HG03469 (cell line): ENCODE measurements around the gene ANGPT4.
"Not testable (repeated sequence)": the region's sequence is repeated elsewhere in the genome, so short reads cannot be mapped to it uniquely, and the experiment has no call there.

ENCODE experiments used
- ATAC-seq: cut with Tn5 transposase; IDR thresholded peaks from one replicate; pipeline ENCODE4 v1.9.1; 2021; ENCODE audit warnings: mild to moderate bottlenecking, moderate library complexity, moderate number of reproducible peaks; ENCODE audit not compliant: unreplicated experiment

Gene ANGPT4

GRCh38 chr20:877814-878213, 38.3 kb downstream of the ANGPT4 start:
- ATAC-seq, result no peak

GRCh38 chr20:875115-875514, 41.0 kb downstream of the ANGPT4 start:
- ATAC-seq, result no peak

- ATAC-seq, result no peak
Measured at GRCh38 chr20:873875-874607, 42.1 kb downstream of the ANGPT4 start.

GRCh38 chr20:872855-873520, 43.1 kb downstream of the ANGPT4 start:
- no peak for ATAC-seq

GRCh38 chr20:871948-872347, 44.2 kb downstream of the ANGPT4 start:
- ATAC-seq, result no peak

GRCh38 chr20:871436-871835, 44.7 kb downstream of the ANGPT4 start:
- ATAC-seq, result no peak

GRCh38 chr20:870758-871157, 45.4 kb downstream of the ANGPT4 start:
- no peak for ATAC-seq

GRCh38 chr20:869606-870005, 46.5 kb downstream of the ANGPT4 start:
- ATAC-seq, result no peak

- no peak for ATAC-seq
Measured at GRCh38 chr20:868279-868678, 47.9 kb downstream of the ANGPT4 start.

- no peak for ATAC-seq
Measured at GRCh38 chr20:865440-865839, 50.7 kb downstream of the ANGPT4 start.

- ATAC-seq, result no peak
Measured at GRCh38 chr20:860891-861290, 55.2 kb downstream of the ANGPT4 start.

GRCh38 chr20:859751-860231, 56.3 kb downstream of the ANGPT4 start:
- no peak for ATAC-seq

- ATAC-seq, result no peak
Measured at GRCh38 chr20:858011-858410, 58.1 kb downstream of the ANGPT4 start.

- no peak for ATAC-seq
Measured at GRCh38 chr20:856361-856775, 59.8 kb downstream of the ANGPT4 start.

- no peak for ATAC-seq
Measured at GRCh38 chr20:855466-856360, 60.4 kb downstream of the ANGPT4 start.

- no peak for ATAC-seq
Measured at GRCh38 chr20:854601-855000, 61.5 kb downstream of the ANGPT4 start.

- no peak for ATAC-seq
Measured at GRCh38 chr20:853406-853996, 62.6 kb downstream of the ANGPT4 start.

GRCh38 chr20:848731-849130, 67.4 kb downstream of the ANGPT4 start:
- ATAC-seq, result not testable (repeated sequence)

GRCh38 chr20:848193-848592, 67.9 kb downstream of the ANGPT4 start:
- ATAC-seq, result no peak

GRCh38 chr20:846894-847278, 69.2 kb downstream of the ANGPT4 start:
- ATAC-seq, result no peak
